GM19452 (cell line): ENCODE data around the gene C6orf120.
A peak's percentile ranks its signal among the peaks of the same experiment; 100 is the strongest.

ENCODE experiments used
- ATAC-seq: cut with Tn5 transposase; IDR thresholded peaks from one replicate; pipeline ENCODE4 v1.9.1; 2021; ENCODE audit not compliant: unreplicated experiment

Gene C6orf120

DNA sequence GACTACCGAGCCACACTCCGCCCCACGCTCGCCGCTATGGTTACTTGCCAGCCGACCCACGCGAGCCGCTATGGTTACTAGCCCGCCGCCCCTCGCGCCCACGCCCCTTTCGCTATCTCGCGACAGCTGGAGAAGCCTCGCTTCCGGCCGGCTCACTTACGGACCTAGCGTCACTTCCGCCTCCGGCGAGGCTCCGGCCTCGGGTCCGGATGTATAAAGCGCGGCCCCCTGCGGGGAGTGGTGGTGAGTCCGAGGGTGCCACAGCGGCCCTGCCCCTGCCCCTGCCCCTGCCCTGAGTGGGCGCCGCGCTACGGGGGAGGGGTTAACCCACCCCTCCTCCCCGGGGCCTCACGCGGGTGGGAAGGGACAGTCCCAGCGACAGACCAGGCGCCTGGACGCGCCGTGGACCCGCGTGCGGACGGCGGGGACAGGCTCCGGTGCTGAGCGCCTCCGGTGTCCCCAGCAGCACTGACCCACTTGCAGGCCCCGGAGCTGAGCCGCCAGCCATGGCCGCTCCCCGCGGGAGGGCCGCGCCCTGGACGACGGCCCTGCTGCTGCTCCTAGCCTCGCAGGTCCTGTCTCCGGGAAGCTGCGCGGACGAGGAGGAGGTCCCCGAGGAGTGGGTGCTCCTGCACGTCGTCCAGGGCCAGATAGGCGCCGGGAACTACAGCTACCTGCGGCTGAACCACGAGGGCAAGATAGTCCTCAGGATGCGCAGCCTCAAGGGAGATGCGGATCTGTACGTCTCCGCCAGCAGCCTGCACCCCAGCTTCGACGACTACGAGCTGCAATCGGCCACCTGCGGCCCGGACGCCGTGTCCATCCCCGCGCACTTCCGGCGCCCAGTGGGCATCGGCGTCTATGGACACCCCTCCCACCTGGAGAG is at the start of gene C6orf120, which contains the start of gene WDR27:
TSS of gene C6orf120 (plus strand) at position 173 of the 886 bp plus-strand sequence. CDS start at position 507, 334 bp downstream.
TSS of gene WDR27 (minus strand) at position 76 of the 886 bp plus-strand sequence. CDS start 13,024 bp downstream, outside the sequence.
- ATAC-seq = peak; percentile 94

DNA sequence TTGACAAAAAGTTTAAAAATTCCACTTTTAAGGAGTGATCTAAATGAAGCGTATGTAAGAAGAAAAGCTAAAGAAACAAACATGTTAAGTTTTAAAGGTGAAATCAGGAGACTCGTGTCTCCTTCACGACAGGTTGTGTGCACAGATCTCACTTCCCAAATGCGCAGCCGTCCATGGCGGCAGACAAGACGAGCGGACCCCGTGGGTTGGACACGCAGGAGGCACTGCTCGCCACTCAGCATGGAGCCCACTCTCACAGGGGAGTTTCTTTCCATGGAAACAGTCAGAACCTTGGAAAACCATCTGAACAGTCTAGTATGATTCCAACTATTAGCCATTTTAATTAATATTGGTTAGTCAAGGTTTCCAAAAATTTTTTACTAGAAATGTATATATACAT is 49.0 kb upstream of the C6orf120 start:
- no peak for ATAC-seq

DNA sequence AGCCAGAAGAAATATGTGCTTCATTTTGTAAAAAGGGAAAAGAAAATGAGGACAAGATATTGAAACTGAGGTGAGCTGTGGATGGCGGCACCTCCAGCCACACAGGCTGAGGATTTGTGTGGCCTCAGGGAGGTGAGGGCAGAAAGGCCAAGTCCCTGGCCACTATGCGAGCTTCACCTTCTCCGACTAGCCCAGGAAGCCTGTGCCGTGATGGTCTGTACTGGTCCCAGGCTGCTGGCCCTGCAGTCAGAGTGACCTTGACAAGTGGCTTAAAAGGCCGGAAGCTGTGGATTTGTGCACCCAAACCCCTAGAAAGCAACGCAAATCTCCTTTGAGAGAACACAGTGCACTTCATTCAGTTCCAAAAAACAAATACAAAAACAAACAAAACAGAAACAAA is 48.2 kb upstream of the C6orf120 start:
- no peak for ATAC-seq

DNA sequence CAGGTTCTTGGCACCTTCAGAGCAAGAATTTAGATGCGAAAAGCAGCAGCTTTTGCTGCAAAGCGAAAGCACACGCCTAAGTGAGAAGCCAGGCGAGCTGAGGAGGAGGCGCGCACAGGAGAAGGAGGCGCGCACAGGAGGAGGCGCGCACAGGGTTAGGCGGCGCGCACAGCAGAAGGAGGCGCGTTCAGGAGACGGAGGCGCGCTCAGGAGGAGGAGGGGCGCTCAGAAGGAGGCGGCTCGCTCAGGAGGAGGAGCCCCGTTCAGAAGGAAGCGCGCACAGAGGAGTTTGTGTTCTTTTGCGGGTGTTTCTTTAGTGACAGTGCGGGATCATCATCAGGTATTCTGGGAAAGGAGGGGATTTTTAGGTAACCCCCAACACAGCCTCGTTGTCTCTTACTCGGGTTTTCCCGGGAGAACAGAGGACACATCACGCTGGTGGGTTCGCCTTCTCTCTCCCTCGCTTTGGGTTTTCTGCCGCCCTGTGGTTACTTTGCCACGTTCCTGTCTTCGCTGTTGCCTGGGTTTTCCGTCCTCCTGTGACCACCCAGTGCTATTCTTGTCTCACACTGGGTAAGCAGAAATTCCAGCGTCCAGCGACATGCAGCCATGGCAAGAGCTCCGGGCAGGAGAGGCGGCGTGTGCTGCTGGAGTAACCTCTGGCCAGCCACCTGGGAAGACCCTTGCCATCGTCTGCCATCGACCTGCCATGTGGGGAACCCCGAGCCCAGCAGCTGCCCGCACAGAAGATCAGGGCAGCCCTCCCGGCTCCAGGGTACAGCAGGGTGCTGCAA is 47.1 kb upstream of the C6orf120 start:
- peak; percentile 93 for ATAC-seq

DNA sequence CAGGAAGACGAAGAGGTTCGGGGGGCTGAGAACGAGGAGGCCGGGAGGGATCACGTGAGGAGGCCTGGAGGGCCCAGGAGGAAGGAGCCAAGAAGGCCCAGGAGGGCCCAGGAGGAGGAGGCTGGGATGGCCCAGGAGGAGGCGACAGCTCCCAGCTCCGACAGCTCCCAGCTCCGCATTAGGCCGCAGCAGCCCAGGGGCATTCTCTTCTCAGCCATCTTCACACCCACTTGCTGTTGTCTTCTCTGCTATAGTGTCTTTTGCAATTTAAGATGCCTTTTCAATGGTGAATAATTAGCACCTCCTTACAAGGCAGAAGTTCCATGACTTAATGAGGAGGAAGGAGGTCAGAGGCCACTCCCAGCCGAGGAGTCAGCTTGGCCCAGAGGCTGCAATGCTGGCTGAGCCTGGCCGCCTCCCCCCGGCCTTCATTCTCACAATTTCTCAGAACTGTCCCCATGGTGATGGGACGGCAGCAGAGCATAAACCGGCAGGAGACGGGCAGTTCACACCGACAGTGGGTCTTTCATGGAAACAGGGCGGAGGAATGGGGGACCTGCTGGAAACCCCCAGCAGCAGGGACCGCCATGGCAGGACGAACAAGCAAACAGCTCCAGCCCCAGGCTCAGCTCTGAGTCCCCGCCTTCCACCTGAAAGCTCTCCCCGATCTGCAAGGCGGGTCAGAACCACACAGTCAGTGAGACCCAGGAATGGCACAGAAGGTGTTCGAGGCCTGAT is 45.2 kb upstream of the C6orf120 start:
- no peak for ATAC-seq

DNA sequence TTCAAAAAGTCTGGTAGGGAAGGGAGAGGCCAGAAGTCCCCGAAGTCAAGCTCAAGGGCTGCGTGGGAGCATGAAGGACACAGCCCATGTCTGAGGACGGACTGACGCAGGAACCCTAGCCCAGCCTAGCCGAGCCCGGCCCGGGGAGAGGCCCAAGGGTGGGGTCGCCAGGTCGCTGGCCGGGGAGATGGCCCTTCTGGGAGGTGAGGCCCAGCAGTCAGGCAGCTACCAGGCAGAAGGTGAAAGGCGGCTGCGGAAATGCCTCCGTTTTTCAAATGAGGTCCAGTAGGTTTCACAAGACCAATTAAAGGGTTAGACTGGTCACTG is 44.7 kb upstream of the C6orf120 start:
- no peak for ATAC-seq

DNA sequence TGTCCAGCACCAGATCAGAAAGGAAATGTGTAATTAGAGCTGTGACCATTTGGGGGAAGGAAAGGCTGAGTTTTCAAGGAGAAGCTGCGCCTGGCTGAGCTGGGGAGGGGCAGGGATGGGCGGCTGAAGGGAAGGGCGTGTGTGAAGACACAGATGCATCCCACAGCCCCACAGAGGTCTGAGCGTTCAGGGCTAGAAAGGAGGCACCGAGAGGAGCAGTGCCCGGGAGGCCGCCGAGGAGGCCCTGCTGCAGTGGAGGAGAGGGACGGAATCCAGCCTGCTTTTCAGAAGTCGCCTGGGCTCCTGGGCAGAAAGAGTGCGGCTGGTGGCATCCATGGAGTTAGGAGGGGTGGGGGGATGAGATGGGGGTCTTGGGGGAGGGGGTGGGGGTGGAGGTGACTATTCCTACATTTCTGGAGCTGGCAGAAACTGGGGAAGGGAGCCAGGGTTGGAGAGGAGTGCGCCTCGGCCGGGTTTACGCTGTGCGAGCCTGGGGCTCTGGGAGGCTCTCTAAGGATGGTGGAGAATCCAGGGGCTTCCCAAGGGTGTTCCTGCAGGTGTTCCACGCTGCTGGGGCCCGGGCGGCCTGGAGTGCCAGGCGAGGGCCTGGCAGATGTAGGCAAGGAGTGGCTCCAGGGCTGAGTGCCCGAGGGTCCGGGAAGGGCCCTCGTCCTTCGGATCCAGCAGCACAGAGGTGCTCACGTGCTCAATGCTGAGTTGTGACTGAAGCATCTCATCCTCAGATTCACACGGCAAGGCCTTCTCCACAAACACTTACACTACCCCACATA is 41.9 kb upstream of the C6orf120 start:
- no peak for ATAC-seq

DNA sequence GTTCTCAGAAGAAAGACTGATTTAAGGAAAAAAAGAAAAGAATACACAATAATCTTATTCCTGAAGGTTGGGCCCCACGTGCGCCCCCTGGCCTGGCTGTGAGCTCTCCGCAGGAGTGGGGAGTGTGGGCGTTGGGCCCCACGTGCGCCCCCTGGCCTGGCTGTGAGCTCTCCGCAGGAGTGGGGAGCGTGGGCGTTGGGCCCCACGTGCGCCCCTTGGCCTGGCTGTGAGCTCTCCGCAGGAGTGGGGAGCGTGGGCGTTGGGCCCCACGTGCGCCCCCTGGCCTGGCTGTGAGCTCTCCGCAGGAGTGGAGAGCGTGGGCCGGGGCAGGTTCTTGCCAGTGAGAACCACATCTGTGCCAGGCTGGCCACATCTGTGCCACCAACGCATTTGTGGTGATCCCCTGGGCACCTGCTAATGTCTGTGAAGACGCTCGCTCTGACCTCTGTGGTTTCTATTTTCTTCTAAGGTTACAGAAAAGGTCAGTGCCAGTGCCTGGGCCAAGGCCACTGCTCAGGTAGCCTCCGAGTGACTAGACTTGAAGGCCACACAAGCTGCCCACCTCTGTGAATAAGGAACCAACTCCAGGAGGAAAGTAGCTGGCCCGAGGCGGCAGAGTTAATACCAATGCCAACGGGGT is 41.1 kb upstream of the C6orf120 start:
- no peak for ATAC-seq

DNA sequence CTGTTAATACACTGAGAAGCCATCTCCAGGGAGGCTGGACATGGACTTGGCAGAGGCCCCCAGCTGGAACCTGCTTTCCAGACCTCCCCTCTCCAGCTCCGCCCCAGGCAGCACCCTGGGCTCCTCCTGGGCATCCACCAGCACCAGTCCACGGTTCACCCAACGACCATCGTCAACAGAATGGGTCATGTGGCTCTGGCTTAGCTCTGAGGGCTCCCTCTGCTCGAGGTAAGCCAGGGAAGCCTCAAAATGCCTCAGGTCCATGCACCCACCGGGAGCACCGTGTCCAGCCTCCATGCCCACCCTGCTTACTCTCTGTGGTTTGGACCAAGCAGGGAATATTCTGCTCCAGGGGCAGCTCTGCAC is 40.6 kb upstream of the C6orf120 start:
- no peak for ATAC-seq

DNA sequence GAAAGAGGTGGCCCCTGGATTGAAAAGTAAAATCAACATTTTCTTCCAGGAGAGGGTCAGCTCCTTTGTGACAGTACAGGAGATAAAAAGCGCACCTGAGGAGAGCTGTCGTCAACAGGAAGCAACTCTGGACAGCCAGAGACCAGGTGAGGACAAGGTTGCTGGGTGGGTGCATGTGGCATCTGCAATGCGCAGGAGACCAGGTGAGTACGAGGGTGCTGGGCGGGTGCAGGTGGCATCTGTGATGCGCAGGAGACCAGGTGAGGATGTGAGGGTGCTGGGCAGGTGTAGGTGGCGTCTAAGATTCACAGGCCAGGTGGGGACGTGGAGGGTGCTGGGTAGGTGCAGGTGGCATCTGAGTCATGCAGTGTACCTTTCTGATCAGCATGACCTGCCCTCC is 38.5 kb upstream of the C6orf120 start:
- no peak for ATAC-seq

DNA sequence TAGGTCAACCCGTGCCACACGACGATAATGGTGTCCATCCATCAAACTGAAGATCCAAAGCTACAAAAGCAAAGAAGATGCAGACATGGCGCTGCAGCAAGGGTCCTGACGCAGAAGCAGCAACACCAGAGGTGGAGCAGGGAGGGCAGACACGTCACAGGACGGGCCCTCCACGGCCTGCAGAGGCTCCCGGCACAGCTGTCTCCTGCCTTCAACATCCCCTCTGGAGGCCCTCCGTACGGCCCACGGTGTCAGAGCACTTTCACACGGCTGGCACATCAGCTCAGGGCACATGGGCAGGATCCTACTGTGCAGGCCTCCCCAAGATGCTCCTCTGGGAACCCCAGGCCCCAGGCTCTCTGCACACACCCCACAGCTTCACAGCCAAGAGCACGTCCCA is 37.7 kb upstream of the C6orf120 start:
- no peak for ATAC-seq

DNA sequence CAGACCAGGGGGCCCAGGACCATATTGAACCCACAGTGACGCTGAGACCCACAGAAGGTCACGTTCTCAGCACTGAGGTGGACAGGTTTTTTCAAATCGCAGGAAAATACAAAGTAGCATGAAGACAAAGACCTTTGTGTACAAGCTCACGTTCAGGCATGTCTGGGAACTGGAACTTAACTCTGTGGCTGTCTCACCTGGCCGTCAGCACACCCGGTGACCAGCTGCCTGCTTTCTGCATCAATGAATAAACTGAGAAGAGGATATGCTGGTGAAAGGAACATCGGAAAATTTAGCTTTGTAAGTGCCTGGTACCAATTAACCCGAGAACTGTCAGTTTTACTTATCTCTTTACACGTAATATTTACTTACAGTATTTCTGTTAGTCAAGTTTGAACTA is 36.6 kb upstream of the C6orf120 start:
- no peak for ATAC-seq

DNA sequence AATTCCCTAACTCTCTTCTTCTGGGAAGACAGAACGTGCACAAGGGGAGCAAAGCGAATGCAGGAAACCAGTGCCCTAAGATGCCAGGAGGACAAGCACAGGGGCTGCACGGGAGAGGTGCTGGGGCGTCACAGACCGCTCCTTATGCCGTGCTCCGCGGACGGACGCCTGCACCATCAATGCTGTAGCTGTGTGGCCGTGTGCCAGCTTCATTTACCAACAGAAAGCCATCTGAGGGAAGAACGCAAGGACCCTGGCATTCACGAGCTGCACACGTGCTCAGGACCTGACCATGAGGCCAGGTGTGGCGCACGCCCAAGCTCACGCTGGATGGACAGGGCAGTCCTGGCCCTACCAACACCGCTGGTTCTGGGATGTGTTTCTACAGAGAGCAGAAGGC is 35.5 kb upstream of the C6orf120 start:
- no peak for ATAC-seq

DNA sequence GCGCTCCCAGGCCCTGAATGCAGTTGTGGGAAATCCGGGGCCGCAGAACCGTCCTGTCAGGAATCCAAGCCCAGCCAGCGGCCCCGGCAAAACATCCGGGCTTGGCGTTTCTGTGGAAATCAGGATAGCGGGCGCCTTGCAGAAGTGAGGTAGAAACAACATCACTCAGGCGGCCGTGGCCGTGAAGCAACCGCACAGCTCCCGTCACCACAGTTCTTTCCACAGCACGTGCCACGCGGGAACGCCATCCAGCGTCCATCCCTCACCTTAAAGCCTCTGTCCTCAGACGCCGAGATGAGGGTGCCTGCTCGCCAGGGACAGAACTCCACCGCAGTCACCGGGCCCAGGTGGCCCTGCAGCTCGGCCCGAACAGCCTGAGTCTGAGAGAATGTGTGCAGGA is 34.2 kb upstream of the C6orf120 start:
- no peak for ATAC-seq

DNA sequence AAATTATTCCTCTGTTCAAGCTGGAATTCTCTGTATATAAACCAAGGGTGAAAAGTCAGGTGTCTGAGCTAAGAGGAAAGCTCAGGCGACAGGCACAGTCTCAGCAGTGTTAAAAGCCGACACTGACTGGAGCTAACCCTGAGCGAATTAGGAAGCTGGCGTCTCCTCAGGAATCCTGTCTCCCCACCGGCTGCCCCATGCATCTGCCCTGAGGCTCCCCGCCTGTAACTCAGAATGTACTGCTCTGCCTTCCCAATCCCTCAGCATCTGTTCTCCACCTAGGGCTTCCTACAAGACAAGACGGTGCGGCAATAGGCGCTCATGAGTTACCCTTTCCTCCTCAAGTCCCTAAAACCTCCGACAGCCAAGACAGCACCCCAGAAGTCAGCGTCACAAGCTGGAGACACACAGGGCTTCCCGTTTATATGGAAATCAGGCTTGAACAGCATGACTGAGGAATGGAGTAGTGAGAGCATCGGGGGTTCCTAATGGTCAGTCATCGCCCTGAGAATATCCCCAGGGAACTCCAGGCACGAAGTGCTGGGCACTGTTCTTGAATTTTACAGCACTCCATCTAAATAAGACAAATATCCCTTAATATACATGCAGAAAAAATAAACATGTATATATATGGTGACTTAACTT is 33.6 kb upstream of the C6orf120 start:
- ATAC-seq = no peak

DNA sequence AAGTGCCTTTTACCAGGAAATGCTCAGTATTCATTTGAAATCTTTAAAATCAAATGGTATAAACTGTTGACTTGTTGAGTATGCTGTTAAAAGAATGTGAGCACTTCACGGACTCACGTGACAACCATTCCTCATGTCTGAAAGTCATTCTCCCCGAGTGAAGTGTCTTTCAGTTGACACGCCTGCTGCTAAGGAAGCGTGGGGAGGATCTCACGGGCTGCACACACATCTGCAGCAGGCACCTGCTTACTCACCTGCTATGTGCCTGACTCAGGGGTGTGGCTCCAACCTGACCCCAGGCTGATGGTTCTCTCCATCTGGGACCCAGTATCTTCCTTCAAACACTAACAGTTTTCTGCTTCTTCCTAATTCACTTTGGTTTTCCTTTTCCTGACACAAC is 32.8 kb upstream of the C6orf120 start:
- no peak for ATAC-seq

DNA sequence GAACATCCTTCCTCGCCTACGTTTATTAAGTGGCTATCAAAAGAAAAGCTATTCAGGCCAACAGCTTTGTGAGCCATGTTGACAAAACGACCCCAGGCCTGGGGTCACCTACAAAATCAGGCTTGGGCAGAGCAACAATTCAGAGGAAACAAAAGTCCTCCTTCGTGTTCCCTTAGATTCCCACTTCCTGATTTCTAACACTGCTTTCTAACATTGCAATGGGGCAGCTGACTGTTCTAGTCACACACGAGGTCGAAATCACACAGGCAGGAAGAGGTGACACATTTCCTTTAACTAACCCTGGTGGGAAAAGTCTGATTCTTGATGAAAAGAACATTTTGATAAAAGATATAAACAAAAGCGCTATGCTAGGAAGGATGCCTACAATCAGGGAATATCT is 32.0 kb upstream of the C6orf120 start:
- no peak for ATAC-seq

DNA sequence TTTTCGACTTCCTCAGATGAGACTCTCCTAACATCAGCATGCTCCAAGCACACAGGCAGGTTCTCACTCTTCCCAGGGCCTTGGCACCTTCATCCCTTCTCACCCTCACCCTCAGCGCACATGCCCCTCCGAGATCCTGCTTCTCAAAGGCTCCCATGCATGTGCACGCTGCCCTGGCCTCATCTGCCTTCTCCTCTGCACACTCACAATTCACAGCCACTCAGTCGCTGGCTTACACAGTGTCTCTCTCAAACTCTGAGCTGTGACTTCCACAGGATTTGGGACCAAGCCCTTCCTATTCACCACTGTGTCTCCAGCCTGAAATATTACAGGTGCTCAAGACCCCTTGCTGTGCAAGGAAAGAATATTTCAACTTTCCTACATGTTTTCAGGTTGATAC is 30.4 kb upstream of the C6orf120 start:
- no peak for ATAC-seq

DNA sequence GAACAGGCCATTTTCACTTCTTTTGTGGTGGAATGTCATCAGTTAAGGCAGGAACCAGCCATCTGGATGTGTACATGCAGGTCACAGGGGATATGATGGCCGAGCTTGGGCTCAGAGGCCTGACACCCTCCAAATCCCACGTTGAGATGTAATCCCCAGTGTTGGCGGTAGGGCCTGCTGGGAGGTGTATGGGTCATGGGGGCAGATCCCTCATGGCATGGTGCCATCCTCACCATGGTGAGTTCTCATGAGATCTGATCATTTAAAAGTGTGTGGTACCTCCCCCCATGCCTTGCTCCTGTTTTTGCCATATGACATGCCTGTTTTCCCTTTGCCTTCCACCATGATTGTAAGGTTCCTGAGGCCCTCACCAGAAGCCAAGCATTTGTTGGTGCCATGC is 26.9 kb upstream of the C6orf120 start:
- ATAC-seq = no peak

DNA sequence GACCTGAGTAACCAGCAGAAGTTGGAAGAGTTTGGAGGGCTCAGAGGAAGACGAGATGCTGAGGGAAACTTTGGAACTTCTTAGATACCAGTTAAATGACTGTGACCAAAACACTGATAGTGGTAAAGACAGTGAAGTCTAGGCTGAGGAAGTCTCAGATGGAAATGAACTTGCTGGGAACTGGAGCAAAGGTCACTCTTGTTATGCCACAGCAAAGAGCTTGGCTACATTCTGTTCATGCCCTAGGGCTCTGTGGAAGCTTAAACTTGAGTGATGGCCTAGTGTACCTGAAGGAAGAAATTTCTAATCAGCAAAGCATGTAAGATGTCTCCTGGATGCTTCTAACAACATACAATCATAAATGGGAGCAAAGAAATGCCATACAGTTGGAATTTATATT is 24.8 kb upstream of the C6orf120 start:
- ATAC-seq = no peak
